ENCODE data around the gene PSMA2.
A peak's percentile ranks its signal among the peaks of the same experiment; 100 is the strongest.
"Not testable (repeated sequence)": the region's sequence is repeated elsewhere in the genome, so short reads cannot be mapped to it uniquely, and the experiment has no call there.

Gene PSMA2

DNA sequence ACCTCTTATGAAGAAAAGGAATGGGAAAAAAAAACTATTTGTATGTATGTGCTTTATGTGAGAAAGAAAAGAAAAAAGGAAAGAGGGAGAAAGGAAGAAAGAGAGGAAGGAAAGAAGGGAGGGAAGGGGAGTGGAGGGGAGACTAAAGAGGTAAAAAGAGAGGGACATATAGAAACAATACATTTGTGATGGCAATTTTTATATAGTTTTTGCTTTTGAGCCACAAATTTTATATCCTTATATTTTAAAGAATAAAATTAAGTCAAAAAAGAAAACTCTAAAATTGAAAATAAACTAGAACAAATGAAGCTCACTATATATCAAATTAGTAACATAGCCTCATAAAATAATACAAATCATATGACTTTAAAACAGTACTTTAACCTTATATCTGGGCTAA, 31.1 kb downstream of the PSMA2 start:
- Mint-ChIP-seq H3K27me3 (ENCODE audit: low read depth, poor library complexity) (peaks cover 10% of the 10 kb centered on the region), H3K4me1 (no peaks in the 10 kb centered on the region), H3K27ac (no peak overlapping the region), H3K36me3 (ENCODE audit: low read depth) (peaks cover 12% of the 10 kb centered on the region), H3K9me3 (peaks cover 26% of the 10 kb centered on the region), H3K4me3 (no peak overlapping the region)
- TF ChIP-seq, protein P1, sequence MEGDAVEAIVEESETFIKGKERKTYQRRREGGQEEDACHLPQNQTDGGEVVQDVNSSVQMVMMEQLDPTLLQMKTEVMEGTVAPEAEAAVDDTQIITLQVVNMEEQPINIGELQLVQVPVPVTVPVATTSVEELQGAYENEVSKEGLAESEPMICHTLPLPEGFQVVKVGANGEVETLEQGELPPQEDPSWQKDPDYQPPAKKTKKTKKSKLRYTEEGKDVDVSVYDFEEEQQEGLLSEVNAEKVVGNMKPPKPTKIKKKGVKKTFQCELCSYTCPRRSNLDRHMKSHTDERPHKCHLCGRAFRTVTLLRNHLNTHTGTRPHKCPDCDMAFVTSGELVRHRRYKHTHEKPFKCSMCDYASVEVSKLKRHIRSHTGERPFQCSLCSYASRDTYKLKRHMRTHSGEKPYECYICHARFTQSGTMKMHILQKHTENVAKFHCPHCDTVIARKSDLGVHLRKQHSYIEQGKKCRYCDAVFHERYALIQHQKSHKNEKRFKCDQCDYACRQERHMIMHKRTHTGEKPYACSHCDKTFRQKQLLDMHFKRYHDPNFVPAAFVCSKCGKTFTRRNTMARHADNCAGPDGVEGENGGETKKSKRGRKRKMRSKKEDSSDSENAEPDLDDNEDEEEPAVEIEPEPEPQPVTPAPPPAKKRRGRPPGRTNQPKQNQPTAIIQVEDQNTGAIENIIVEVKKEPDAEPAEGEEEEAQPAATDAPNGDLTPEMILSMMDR (IDR thresholded peaks at IDR 0.05), result no peak
- no peak for DNase-seq

DNA sequence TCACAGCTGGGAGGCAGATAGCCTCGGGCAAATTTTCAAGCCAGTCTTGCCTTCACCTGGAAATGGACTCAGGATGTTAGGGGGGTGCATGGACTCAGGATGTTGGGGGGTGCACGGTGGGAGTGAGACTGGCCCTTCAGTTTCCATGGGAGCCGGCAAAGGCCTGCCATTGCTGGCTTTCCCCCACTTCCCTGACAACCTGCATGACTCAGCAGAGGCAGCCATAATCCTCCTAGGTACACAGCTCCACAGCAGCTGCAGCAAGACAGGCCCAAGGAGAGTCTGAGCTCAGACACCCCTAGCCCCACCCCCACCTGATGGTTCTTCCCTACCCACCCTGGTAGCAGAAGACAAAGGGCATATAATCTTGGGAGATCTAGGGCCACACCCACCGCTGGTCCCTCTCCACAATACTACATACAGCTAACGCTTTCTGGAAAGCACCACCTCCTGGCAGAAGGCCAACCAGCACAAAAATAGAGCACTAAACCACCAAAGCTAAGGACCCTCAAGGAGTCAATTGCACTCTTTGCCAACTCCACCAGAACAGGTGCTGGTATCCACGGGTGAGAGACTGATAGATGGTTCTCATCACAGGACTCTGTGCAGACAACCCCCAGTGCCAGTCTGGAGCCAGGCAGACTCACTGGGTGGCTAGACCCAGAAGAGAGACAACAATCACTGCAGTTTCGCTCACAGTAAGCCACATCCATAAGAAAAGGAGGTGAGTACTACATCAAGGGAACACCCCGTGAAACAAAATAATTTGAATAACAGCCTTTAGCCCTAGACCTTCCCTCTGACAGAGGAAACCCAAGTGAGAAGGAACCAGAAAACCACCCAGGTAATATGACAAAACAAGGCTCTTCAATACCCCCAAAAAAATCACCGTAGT, 38.4 kb downstream of the PSMA2 start:
- peaks cover 52% of the 10 kb centered on the region for H3K9me3 Mint-ChIP-seq

DNA sequence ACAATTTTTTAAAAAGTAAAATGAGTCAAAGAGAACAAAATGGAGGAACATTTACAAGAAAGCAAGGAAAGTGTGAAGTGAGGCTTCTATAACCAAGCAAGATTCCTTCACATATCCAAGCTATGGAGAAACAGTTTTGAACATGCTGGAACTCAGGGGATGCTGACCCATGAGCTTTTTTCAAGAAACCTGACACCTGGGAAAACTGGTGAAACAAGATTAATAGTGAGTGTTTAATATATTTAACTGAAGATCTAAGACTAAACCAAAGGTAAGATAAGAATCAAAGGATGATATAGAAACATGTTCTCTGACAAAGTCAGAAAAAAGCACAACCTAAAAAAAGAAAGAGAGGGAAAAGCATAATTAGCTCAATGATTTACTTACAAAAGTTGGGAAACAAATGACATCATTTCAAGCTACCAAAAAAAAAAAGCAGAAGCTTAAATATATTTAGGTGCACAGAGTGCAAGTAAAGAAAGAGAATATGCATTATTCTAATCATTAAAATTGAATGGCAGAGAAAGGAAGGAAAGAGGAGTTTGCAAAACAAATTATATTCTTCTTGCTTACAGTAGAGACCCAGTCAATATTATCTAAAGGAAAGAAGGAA, 45.0 kb downstream of the PSMA2 start:
- no peaks in the 10 kb centered on the region for H3K36me3 Mint-ChIP-seq (ENCODE audit: low read depth)
- H3K27ac Mint-ChIP-seq, result peak overlapping the region; percentile 77
- DNase-seq, result no peak
- H3K4me1 Mint-ChIP-seq, result peaks cover 55% of the 10 kb centered on the region
- TF ChIP-seq, protein P1 (IDR thresholded peaks at IDR 0.05), result no peak
- H3K9me3 Mint-ChIP-seq, result peaks cover 2% of the 10 kb centered on the region
- peaks cover 3% of the 10 kb centered on the region for H3K27me3 Mint-ChIP-seq (ENCODE audit: low read depth, poor library complexity)
- peak overlapping the region; percentile 93 for H3K4me3 Mint-ChIP-seq

More for the DNA sequence above, 38.4 kb downstream of the PSMA2 start:
- Mint-ChIP-seq H3K27ac (no peak overlapping the region), H3K4me1 (peaks cover 14% of the 10 kb centered on the region), H3K36me3 (ENCODE audit: low read depth) (peaks cover 38% of the 10 kb centered on the region), H3K27me3 (ENCODE audit: low read depth, poor library complexity) (peaks cover 11% of the 10 kb centered on the region), H3K4me3 (no peak overlapping the region)
- DNase-seq, result no peak
- TF ChIP-seq, protein P1 (IDR thresholded peaks at IDR 0.05), result no peak

DNA sequence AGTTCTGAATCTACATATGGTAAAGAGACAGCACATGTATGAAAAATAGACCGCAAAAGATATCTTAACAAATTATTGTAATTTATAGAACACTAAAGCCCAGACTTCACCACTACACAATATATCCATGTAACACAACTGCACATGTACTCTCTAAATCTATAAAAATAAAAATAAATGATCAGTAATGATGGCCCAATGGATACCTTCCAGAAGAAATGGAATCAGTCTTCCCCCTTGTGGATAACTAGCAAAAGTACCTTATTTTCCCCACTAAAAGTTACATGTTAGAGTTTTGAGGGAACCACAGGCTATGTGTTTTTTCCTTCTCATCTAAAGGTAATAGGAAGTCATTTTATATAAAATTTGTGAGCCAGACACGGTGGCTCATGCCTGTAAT, 45.8 kb downstream of the PSMA2 start:
- TF ChIP-seq, protein P1 (IDR thresholded peaks at IDR 0.05), result peak; percentile 38
- Mint-ChIP-seq H3K36me3 (ENCODE audit: low read depth) (no peaks in the 10 kb centered on the region), H3K27ac (no peak overlapping the region), H3K4me3 (no peak overlapping the region), H3K4me1 (peaks cover 55% of the 10 kb centered on the region), H3K9me3 (peaks cover 5% of the 10 kb centered on the region), H3K27me3 (ENCODE audit: low read depth, poor library complexity) (peaks cover 3% of the 10 kb centered on the region)
- DNase-seq, result no peak

DNA sequence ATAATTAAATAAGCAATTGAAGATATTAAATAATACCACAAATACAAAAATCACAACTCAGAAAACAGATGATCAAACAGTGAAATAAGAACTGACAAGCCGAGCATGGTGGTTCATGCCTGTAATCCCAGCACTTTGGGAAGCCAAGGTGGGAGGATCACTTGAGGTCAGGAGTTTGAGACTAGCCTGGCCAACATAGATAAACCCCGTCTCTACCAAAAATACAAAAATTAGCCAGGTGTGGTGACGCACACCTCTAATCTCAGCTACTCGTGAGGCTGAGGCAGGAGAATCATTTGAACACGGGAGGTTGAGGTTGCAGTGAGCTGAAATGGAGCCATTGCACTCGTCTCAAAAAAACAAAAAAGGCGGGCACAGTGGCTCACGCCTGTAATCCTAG, 46.8 kb downstream of the PSMA2 start:
- not testable (repeated sequence) for H3K27me3 Mint-ChIP-seq (ENCODE audit: low read depth, poor library complexity); DNase-seq; H3K4me3 Mint-ChIP-seq; H3K9me3 Mint-ChIP-seq; H3K27ac Mint-ChIP-seq; H3K36me3 Mint-ChIP-seq (ENCODE audit: low read depth)
- peaks cover 51% of the 10 kb centered on the region for H3K4me1 Mint-ChIP-seq

DNA sequence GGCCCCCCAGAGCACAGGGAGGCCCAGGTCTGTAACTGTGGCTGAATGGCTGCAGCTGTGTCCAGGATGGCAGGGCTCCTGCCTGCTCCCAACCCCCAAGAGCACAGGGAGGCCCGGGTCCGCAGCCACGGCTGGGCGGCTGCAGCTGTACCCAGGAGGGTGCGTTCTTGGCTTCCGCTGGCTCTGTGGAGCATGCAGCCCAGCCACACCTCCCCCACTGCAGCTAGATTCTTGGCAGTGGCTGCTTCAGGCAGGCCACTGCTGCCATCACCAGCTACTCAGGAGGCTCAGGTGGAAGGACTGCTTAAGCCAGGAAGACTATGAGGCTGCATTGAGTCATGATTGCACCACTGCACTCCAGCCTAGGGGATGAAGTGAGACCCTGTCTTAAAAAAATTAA, 48.0 kb downstream of the PSMA2 start:
- Mint-ChIP-seq H3K27me3 (ENCODE audit: low read depth, poor library complexity) (no peaks in the 10 kb centered on the region), H3K36me3 (ENCODE audit: low read depth) (no peaks in the 10 kb centered on the region), H3K9me3 (peaks cover 5% of the 10 kb centered on the region), H3K27ac (no peak overlapping the region), H3K4me1 (peaks cover 45% of the 10 kb centered on the region), H3K4me3 (no peak overlapping the region)
- DNase-seq, result peak; percentile 51
- TF ChIP-seq, protein P1 (IDR thresholded peaks at IDR 0.05), result no peak

Data from nephron progenitor cell (in vitro differentiated cells).